GM18520 (cell line): ENCODE results near the gene DNAJC21.
A peak's percentile ranks its signal among the peaks of the same experiment; 100 is the strongest.
"Not testable (repeated sequence)": the region's sequence is repeated elsewhere in the genome, so short reads cannot be mapped to it uniquely, and the experiment has no call there.

ENCODE experiments used
- ATAC-seq: cut with Tn5 transposase; IDR thresholded peaks from one replicate; pipeline ENCODE4 v1.9.1; 2021; ENCODE audit not compliant: unreplicated experiment

Gene DNAJC21

DNA sequence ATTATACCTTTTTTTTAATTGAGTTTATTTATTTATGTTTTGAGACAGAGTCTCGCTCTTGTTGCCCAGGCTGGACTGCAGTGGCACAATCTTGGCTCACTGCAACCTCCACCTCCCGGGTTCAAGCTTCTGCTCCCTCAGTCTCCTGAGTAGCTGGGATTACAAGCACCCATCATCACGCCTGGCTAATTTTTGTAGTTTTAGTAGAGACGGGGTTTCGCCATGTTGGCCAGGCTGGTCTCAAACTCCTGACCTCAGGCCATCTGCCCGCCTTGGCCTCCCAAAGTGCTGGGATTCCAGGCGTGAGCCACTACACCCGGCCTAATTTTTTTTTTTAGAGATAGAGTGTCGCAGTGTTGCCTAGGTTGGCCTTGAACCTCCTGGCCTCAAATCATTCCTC, 6.1 kb upstream of the DNAJC21 start:
- not testable (repeated sequence) for ATAC-seq

DNA sequence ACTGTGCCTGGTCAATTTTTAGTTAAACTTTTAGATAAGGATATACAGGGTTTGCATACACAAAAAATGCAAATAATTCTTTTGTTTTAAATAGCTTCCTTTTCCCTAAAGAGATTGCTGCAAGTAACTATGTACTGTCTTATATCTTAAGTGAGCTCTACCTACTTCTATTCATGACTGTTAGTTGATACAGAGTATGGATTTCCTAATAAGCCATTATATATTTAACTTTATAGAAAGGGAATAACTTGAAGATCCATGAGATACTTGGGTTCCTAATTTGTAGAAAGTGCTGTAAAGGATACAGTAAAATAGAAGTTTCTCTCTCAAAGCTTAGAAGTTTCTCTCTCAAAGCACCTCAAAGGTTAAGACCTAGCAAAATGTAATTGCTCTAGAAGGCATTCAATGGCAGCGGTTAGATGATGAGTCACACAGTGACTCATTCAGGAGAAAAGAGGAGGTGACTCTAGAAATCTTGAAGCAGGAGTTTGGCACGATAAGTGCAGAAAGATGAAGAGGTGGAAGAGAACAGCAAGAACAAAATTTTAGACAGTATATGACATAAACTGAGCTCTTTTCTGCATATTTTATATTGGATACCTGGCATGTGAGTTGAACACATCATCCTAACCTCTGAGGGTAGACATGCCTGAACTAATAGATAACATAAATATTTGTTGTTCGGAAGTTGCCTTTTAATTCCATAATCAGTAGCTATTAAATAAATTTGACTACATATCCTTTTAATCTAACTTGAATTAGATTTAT, 5.5 kb upstream of the DNAJC21 start:
- peak; percentile 80 for ATAC-seq

DNA sequence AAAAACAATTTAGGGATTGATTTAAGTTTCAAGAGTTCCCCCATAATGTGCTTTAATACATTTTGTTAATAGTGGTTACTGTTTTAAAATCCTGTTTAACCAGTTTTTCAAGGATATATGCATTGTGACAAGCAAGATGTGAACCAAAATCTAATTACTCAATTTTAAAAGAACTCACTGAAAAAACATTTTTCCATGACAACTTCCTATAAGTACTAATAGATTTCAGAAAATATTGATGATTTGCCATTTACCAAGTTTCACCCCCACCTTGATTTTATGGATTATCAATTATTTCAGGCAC, 4.9 kb upstream of the DNAJC21 start:
- ATAC-seq: no peak

DNA sequence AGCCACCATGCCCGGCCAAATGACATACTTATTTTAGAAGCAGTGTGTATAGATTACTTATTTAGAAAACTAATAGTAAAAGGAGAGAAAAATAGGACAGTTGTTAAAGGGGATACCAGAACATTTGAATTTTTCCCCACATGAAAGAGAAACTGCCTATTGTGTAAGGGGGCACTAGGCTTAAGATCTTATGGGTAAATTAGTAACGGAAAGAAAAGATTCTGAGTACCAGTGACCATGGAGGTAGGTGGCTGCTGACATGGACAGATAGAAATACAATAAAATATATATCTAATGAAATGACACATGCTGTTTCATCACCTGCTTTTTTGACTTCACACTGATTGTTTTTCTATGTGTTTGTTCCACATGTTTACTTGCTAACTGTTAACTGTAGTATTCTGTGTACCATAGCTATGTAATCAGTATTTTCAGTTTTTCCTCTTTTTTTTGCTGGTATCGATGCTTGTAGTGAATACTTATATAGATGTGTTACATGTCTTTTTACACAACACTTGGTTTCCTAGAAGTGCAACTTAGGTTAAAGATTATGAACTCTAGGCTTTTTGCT, 3.0 kb upstream of the DNAJC21 start:
- ATAC-seq: no peak

DNA sequence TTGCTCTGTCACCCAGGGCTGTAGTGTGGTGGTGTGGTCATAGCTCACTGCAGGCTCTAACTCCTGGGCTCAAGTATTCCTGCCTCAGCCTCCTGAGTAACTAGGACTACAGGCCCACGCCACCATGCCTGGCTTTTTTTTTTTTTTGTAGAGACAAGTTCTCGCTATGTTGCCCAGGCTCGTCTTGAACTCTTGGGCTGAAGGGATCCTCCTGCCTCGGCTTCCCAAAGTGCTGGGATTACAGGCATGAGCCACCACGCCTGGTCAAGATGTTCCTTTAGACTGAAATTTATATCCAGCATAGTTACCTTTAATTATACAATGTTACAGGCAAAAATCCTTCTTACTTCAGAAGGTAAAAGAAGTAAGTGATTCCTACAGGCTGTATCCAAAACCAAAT, 1.6 kb upstream of the DNAJC21 start:
- no peak for ATAC-seq

DNA sequence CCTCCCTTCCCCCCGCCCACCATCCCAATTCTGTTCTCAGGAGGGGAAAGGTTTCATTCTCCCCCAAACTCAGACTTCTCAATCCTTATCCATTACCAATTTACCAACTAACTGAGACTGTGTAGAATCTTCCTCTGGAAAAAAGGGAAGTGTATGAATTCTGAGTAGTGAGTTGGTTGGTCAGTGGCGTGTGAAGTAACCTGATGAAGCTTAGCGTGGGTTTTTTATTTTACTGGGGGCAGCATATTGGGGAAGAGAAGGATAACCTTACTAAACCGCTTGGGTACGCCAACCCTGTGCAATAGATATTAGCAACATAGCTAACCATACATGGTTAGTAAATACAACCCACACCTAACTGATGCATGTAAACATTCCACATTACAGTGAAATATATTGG, 1.1 kb upstream of the DNAJC21 start:
- no peak for ATAC-seq

DNA sequence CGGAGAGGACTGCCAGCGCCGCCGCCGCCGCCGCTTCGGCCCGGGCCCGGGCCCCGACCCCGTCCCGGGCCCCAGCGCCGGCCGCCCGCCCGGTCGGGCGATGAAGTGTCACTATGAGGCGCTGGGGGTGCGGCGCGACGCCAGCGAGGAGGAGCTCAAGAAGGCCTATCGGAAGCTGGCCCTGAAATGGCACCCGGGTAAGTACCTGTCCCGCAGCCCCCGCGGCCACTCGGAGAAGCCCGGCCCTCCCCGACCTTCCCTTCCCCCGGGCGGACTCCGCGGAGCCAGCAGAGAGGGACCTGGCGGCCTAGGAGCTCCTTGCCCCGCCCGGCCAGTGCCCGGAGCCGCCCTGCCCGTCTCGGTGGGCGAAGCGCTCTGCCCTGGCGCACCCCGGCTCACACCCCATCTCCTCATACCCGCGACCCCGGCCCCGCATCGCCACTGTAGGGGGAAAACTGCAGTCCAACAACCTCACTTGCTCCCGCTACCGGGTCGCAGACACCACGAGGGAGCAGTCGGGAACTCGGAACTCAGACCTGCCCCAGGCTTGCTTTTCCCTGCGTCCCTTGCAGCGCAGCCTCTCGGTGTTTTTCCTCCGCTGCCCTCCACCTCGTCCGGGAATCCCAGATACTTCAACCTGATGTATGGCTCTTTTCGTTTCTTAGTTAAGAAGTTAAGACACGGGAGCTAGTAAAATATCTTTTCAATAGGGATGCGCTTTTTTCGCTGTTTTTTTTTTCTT, 532 bp downstream of the DNAJC21 start:
- ATAC-seq: peak; percentile 65

DNA sequence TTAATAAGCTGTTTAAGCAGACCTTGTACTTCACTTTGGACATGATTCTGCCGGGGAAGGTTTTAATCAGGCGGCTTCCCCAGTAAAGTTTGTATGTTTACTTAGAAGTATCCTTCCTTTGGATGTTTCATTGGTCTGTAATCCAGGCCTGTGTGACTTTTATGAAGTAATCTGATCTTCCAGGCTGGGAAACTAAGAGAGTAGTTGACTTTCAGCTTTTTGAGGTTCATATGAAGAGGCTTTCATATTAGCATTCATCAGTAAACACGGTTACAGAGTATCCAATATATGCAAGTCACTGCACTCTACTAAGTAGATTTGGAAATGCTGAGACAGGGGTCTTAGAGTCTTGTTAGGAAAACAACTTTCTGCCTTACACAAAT, 1.1 kb downstream of the DNAJC21 start:
- ATAC-seq: no peak

DNA sequence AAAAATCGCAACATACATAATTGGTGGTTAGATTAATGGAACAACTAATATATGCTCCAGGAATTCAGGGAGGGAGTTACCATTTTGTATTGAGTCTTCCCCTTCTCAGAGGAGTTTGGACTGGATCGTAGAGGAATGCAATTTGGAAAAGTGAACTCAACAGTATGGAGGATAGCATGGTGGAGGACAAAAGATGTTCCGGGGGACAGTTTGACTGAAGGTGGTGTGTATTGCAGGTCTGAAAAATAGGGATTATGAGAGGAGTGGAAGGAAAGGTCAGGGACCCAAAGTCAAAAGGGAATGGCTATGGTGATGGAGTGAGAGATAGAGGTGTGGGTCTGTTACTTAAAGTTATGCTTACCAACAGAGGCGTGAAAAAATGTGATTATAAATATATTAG, 1.5 kb downstream of the DNAJC21 start:
- no peak for ATAC-seq

DNA sequence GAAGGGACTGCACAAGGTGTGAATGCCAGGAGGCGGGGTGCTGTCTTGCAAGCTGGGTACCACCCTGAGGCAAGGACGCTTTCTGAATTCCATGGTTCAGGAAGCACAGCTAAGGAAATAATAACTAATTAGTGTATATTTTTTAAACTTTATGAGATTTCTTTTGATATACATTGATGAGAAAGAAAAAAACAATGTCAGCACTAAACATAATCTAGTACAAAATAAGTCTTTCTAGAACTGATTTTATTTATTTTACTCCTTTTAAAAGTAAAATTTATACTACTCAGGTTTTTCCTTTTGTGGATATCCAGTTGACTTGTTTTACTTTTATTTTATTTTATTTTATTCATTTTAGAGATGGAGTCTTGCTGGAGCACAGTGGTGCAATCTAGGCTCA, 3.6 kb downstream of the DNAJC21 start:
- no peak for ATAC-seq

DNA sequence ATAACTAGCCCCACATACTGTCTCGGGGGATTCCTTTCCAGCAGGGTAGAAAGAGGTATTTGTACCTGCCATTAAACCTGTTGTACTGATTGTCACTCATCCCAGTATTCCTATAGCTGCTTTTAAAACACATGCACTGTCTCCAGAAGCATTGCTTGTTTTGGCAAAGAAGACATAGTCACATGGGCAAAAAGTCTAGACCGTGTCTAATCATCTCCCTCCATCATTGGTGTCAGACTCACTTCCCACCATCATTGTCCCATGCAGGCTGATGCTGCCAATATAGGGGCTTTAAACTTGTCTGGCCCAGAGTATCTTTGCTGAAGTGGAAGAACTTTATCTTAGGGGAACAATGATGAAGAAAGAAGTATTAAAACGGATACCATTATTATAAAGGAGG, 12.6 kb downstream of the DNAJC21 start:
- ATAC-seq: no peak

DNA sequence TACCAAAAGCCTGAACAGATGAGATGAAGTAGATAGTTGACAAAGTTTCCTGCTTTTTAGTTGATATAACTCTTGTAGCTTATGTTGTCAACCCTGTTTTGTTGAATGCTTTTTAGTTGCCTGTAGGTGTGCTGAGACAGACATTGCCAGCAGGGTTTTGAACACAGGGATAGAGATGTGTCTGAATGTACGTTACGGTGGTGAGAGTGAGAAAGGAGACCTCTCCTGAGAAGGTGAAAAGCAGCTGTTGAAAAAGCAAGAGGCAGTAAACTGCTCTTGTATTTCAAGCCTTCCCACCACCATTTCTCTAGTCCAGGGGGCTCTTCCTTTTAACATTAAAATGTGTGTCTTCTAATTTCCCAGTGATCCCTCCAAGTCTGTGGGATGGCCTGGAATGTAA, 14.7 kb downstream of the DNAJC21 start:
- no peak for ATAC-seq

DNA sequence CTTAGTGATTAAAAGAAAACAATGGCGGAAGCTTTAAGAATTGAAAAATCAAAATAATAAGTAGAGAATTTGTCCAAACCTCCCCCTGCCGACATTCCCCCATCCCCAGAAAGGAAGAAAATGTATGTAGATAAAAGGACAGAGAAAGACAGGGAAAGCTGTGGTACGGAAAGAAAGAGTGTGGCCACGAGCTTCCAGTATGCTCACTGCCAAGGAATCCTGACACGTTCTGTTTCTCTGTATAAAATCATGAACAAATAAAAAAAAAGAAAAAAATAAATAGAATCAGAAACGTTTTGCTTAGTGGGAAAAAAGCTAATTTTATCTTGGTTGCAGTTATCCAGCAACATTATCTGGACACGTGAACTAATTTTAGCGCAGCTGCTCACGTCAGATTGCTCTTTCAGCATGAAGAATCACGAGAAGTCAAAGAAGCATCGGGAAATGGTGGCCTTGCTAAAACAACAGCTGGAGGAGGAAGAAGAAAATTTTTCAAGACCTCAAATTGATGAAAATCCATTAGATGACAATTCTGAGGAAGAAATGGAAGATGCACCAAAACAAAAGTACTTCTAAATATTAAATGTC, 15.2 kb downstream of the DNAJC21 start:
- no peak for ATAC-seq

DNA sequence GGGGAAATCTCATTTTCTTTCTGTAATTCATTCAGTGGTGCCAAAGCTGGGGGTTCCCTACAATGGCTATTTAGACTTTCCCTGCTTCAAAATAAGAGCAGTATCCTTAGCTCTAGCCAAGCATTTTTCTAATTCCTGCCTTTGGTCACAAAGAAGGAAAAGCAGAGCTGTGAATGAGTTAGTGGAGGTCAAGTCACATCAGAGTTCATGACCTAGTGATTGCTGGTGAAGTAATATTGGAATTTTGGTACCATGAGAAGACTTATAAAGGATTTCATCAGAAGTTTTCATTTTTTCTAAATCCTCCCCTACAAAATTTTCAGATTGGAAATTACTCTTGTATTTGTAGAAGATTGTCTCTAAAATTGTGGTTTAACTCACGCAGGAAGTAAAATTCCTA, 28.0 kb downstream of the DNAJC21 start:
- ATAC-seq: no peak

DNA sequence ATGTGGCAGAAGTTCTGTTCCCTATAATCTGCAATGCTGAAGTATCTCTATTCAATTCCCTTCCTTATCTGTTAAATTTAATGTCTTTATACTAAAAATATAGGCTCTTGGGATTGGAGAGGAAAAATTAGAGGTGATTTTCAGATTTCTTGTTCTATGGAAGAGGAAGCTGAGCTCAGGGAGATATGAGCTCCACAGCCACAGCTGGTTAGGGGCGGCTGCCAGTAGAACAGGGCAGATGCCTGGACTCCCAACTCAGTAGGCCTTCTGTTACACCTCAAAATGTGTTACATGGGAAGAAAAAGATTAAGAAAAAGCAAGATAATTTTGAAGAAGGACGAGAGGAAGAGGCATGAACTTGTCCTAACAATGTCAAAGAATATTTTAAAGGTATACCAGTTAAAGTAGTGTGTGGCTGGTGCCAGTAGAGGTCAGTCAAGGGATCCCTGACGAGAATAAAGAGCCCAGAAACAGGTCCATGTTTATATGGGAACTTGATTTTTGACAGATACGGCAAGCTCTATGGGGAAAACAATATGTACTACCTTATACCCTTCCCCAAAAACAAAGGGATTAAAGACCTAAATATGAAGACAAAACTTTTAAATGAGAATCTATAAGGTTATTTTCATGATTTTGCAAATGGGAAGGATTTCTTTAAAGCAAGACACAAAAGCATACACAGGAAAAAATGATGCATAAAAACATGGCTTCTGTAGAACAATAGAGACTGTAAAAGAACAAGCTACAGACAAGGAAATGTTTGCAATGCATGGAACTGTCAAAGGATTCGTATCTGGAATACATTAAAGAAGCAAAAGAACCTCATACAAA, 28.7 kb downstream of the DNAJC21 start:
- ATAC-seq: no peak

DNA sequence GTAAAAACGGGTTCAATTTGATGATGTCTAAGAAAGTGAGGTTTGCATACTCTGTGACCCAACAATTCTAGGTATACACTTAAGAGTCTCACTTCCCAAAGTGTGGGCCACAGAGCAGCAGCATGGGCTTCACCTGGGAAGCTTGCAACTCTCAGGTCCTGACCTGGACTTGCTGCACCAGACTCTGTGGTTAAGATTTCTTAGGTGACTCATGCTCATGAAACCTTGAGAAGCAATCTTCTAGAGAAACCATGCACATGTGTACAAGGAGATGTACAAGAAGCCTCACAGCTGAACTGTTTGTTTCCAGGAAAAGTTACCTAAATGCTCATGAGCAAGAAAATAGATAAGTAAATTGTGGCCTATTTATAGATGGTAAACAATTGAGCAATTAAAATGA, 30.0 kb downstream of the DNAJC21 start:
- ATAC-seq: peak; percentile 83

DNA sequence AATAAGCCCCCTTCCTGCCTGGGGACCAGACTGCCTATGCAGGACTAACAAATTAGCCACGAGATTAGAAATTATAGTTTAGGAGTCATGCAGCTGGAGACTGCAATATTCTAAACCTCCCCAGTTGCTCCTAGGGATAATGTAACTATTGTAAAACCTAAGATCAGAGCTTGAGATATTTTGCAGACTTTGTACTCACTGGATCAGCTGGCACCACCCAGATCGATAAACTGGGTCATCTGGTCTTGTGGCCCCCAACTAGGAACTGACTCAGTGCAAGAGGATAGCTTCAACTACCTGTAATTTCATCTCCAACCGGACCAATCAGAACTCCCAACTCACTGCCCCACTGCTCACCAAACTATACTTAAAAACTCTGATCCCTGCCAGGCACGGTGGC, 38.2 kb downstream of the DNAJC21 start:
- ATAC-seq: no peak

DNA sequence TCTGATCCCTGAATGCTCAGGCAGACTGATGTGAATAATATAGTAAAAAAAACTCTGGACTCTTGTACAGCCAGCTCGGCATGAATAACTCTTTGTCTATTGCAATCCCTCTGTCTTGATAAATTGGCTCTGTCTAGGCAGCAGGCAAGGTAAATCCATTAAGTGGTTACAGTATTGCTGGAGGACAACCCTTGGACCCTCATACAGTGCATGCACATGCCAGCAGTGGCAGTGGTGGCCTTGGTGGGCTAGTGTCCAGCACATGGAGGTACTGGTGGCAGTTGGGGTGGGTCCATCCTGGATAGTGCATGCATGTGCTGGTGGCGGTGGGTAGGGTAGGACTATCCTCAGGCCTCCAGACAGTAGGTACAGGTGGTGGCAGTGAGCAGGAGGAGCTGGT, 38.9 kb downstream of the DNAJC21 start:
- ATAC-seq: no peak

DNA sequence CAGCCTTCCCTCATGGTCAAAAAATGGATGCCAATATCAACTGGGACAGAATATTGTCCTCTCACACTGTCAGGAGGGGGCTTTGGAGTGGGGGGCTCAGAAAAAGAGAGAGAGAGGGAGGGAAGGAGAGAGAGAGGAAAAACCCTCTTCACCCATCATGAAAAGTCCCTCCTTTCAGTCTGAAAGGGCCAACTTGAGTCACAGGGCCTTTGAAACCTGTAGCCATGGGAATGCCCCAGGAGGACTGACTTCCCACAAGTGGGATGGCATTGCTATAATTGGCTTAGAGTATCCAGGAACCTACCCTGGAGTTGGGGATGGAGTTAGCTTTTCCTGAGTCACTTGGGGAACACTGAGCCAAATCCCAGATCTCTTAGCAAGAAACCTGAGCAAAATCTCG, 41.2 kb downstream of the DNAJC21 start:
- ATAC-seq: no peak

DNA sequence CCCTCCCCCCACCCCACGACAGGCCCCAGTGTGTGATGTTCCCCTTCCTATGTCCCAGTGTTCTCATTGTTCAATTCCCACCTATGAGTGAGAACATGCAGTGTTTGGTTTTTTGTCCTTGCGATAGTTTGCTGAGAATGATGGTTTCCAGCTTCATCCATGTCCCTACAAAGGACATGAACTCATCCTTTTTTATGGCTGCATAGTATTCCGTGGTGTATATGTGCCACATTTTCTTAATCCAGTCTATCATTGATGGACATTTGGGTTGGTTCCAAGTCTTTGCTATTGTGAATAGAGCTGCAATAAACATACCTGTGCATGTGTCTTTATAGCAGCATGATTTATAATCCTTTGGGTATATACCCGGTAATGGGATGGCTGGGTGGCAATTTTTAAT, 42.3 kb downstream of the DNAJC21 start:
- ATAC-seq: not testable (repeated sequence)

DNA sequence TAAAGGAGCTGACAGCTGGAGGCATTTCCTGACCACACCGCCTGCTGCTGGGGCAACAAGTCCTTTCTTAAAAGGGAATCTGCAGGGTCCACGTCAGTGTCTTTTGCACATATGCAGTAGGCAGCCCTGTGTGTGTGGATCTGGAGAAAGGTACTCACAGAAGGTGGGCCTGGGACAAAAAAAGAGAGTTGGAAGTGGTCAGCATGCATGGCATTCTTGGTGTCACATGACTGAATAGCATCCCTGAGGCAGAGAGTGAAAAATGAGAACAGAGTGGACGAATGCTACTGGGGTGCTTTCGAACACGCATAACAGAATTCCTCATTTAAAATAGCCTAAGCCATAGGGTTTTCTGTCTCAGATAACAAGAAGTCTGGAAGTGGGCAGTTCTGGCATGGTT, 47.0 kb downstream of the DNAJC21 start:
- ATAC-seq: no peak
